GM12801 (cell line): Measurements from ENCODE around the gene FIP1L1.

ENCODE experiments used
- TF ChIP-seq, protein P1 (sequence below): IDR thresholded peaks from one replicate; pipeline ENCODE4 v1.5.1; 2011; ENCODE audit warnings: control low read depth; ENCODE audit not compliant: insufficient read length; ENCODE audit errors: extremely low read depth

Gene FIP1L1, protein sequence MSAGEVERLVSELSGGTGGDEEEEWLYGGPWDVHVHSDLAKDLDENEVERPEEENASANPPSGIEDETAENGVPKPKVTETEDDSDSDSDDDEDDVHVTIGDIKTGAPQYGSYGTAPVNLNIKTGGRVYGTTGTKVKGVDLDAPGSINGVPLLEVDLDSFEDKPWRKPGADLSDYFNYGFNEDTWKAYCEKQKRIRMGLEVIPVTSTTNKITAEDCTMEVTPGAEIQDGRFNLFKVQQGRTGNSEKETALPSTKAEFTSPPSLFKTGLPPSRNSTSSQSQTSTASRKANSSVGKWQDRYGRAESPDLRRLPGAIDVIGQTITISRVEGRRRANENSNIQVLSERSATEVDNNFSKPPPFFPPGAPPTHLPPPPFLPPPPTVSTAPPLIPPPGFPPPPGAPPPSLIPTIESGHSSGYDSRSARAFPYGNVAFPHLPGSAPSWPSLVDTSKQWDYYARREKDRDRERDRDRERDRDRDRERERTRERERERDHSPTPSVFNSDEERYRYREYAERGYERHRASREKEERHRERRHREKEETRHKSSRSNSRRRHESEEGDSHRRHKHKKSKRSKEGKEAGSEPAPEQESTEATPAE

DNA sequence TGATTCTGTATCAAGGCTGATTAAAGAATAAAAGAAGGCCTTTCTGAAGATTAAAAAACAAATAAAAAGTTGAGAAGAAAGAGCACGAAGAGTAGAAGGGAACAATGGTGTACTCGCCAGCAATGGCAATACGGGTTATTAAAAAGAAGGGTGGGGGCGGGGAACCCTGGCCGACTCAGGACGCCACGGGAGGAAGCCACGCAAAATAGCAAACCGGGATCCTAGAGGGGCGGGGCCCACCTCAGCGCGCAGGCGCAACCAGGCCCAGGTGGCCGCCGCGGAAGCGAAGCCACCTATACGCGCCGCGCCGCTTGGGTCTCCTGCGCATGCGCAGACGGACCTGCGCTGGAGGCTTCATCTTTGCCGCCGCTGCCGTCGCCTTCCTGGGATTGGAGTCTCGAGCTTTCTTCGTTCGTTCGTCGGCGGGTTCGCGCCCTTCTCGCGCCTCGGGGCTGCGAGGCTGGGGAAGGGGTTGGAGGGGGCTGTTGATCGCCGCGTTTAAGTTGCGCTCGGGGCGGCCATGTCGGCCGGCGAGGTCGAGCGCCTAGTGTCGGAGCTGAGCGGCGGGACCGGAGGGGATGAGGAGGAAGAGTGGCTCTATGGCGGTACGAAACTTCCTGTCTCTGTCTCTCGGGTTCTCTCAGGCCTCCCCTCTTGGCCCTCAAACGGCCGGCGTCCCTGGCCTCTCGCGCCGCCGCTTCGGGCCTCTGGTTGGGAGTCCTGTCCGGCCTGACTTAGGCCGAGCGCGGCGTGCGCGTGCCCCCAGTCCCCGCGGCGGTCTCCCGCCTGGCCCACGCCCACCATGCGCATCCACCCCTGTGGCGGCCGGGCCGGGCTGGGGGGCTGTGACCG, at the start of gene FIP1L1:
TSS of gene FIP1L1 (plus strand) at position 323 of the 852 bp plus-strand sequence. CDS start at position 521, 198 bp downstream.
- TF ChIP-seq, protein P1, sequence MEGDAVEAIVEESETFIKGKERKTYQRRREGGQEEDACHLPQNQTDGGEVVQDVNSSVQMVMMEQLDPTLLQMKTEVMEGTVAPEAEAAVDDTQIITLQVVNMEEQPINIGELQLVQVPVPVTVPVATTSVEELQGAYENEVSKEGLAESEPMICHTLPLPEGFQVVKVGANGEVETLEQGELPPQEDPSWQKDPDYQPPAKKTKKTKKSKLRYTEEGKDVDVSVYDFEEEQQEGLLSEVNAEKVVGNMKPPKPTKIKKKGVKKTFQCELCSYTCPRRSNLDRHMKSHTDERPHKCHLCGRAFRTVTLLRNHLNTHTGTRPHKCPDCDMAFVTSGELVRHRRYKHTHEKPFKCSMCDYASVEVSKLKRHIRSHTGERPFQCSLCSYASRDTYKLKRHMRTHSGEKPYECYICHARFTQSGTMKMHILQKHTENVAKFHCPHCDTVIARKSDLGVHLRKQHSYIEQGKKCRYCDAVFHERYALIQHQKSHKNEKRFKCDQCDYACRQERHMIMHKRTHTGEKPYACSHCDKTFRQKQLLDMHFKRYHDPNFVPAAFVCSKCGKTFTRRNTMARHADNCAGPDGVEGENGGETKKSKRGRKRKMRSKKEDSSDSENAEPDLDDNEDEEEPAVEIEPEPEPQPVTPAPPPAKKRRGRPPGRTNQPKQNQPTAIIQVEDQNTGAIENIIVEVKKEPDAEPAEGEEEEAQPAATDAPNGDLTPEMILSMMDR, result no peak

DNA sequence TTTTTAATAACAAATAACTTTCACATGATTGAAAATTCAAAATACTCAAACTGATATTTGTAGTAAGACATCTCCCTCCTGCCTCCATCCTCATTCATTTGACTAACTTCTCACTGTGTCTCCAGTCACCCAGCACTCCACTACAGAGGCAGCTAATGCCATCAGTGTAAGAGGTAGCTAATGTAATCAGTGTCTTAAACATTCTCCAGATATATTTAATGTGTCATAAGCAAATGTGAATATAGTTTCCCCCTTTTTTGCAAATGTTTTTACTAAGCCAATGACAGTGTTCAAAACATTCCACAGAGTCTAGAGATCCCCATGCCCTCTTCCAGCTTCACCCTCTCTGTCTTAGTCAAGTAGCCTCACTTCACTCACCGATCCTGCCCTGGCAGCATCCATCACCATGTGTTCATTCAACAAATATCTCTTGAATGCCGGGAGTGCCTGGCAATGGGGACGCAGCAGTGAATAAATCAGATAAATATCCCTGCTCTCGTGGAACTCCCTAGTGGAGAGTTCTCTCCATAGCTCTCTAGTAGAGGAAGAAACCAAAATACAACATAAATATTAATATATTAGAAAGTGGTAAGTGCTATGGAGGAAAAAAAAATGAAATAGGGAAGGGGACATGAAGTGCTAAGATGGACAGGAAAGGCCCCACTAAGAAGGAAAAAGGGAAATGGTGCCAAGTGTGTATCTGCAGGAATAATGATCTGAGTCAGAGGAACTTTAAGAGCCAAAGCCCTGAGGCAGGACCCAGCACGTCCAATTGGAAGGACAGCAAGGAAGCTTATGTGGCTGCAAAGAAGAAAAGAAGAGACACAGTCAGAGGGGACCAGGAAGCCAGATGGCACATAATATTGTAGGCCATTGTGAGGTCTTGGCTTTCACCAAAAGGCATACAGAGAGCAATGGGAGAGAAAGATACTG, 30.3 kb upstream of the FIP1L1 start:
- TF ChIP-seq, protein P1, result no peak

DNA sequence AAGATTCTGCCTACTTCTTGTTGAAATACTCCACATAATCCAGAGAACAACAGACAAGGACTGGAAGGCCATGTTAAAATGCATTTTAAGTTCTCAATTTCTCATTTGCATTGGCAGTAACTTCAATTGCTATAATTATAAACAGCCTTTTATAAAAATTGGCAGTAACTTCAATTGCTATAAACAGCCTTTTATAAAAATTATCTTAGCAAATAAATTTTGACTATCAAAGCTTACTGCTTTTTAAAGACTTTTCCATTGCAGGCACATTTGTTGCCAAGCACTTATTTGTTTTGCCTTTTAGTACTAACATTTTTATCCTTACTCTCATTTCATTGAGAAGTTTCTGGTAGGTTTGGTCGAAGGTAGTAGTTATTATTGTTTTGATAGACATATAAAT, 29.4 kb upstream of the FIP1L1 start:
- TF ChIP-seq, protein P1, result no peak

DNA sequence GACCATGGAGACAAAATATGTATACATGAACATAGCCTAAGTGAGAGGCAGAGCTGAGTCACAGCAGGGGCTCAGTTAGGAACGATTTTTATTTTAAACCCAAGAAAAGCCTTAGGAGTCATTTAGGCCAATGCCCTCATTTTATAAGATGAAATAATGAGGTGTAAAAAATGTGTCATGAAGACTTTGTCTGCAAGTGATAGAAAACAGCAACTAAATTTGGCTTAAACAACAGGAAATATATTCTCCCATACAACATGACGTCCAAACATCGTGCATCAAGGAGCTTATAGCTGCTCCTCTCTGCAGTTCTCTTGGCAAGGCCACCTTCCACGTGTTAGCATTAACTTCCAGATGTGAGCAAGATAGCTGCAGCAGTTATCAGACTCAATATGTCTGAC, 28.4 kb upstream of the FIP1L1 start:
- TF ChIP-seq, protein P1, result no peak

DNA sequence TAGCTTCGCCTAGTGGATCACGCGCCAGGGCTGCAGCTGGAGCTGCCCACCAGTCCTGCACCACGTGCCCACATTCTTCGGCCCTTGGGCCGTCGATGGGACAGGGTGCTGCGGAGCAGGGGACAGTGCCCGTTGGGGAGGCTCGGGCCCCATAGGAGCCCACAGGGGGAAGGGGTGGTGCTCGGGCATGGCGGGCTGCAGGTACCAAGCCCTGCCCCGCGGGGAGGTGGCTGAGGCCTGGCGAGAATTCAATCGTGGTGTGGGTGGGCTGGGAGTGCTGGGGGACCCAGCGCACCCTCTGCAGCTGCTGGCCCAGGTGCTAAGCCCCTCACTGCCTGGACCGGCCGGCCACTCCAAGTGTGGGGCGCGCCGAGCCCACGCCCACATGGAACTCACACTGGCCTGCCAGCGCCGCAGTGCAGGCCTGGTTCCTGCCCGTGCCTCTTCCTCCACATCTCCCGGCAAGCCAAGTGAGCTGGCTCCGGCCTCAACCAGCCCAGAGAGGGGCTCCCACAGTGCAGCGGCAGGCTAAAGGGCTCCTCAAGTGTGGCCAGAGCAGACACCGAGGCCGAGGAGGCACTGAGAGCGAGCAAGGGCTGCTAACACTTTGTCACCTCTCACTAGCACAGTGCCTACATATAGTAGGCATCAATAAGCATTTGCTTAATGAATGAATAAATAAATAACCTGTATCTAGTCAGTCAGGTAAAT, 23.3 kb upstream of the FIP1L1 start:
- TF ChIP-seq, protein P1, result no peak

DNA sequence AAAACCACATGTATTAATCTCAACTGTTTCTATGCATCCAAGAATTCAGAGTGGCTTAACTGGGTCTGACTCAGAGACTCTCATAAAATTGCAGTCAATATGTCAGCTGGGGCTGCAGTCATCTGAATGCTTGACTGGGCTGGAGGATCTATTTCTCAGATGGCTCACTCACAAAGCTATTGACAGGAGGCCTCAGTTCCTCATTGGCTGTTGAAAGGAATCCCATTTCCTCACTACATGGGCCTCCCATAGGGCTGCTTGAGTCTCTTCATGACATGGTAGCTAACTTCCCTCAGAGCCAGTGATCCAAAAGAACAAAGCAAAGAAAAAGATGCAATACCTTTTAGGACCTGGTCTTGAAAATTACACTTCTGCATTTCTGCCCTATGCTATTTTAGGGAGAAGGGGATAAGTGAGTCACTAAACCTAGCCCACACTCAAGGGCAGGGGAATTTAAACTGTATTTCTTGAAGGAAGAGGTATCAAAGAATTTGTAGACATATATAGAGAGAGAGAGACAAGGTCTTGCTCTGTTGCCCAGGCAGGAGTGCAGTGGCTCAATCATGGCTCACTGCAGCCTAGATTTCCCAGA, 21.4 kb upstream of the FIP1L1 start:
- TF ChIP-seq, protein P1, result no peak
